CD4-positive, alpha-beta T cell treated with Interferon gamma for 1 hour (primary cell): ENCODE measurements around the gene POLR3H.

Source experiments
- DNase-seq: peaks from one replicate; pipeline ENCODE4 v3.0.0-alpha.2; 2020

The POLR3H gene

GRCh38 chr22:41532908-41533825, 11.1 kb downstream of the POLR3H start:
- DNase-seq = peak; percentile 63

GRCh38 chr22:41531715-41532477, 12.4 kb downstream of the POLR3H start:
- DNase-seq = no peak

- no peak for DNase-seq
Measured at GRCh38 chr22:41530890-41531714, 13.2 kb downstream of the POLR3H start.

- no peak for DNase-seq
Measured at GRCh38 chr22:41528938-41529561, 15.2 kb downstream of the POLR3H start.

GRCh38 chr22:41528132-41528766, 16.0 kb downstream of the POLR3H start:
- no peak for DNase-seq

GRCh38 chr22:41526830-41527799, 17.2 kb downstream of the POLR3H start:
- peak; percentile 58 for DNase-seq

- no peak for DNase-seq
Measured at GRCh38 chr22:41526226-41526829, 17.9 kb downstream of the POLR3H start.

GRCh38 chr22:41525450-41526225, 18.6 kb downstream of the POLR3H start:
- no peak for DNase-seq

GRCh38 chr22:41524809-41525449, 19.3 kb downstream of the POLR3H start:
- DNase-seq = peak; percentile 64

GRCh38 chr22:41524251-41524661, 20.0 kb downstream of the POLR3H start:
- no peak for DNase-seq

- DNase-seq = no peak
Measured at GRCh38 chr22:41523464-41524221, 20.6 kb downstream of the POLR3H start.

- DNase-seq = no peak
Measured at GRCh38 chr22:41522813-41523212, 21.5 kb downstream of the POLR3H start.

GRCh38 chr22:41521126-41521525, 23.1 kb downstream of the POLR3H start:
- no peak for DNase-seq

- no peak for DNase-seq
Measured at GRCh38 chr22:41518048-41518347, 26.3 kb downstream of the POLR3H start.

GRCh38 chr22:41517172-41518047, 26.9 kb downstream of the POLR3H start:
- peak; percentile 13 for DNase-seq

GRCh38 chr22:41516462-41516861, 27.8 kb downstream of the POLR3H start:
- DNase-seq = no peak

GRCh38 chr22:41513391-41513790, 30.9 kb downstream of the POLR3H start:
- no peak for DNase-seq
